HG03442 (cell line): ENCODE data around the gene MACROD2.

Experiments used
- ATAC-seq: cut with Tn5 transposase; IDR thresholded peaks from one replicate; pipeline ENCODE4 v1.9.1; 2021; ENCODE audit warnings: mild to moderate bottlenecking, moderate library complexity; ENCODE audit not compliant: unreplicated experiment

The MACROD2 gene

GRCh38 chr20:15278041-15278440, 1282.7 kb downstream of the MACROD2 start:
- no peak for ATAC-seq

GRCh38 chr20:15287329-15287728, 1292.0 kb downstream of the MACROD2 start:
- ATAC-seq = no peak

GRCh38 chr20:15288106-15288505, 1292.8 kb downstream of the MACROD2 start:
- ATAC-seq = no peak

GRCh38 chr20:15289337-15289736, 1294.0 kb downstream of the MACROD2 start:
- no peak for ATAC-seq

GRCh38 chr20:15292405-15292804, 1297.1 kb downstream of the MACROD2 start:
- ATAC-seq = no peak

GRCh38 chr20:15296422-15296821, 1301.1 kb downstream of the MACROD2 start:
- no peak for ATAC-seq

GRCh38 chr20:15297059-15297875, 1302.0 kb downstream of the MACROD2 start:
- no peak for ATAC-seq

- no peak for ATAC-seq
Observed at GRCh38 chr20:15302075-15302474, 1306.8 kb downstream of the MACROD2 start.

GRCh38 chr20:15310361-15310760, 1315.0 kb downstream of the MACROD2 start:
- no peak for ATAC-seq

- no peak for ATAC-seq
Observed at GRCh38 chr20:15316556-15316955, 1321.2 kb downstream of the MACROD2 start.

GRCh38 chr20:15317546-15318232, 1322.4 kb downstream of the MACROD2 start:
- ATAC-seq = peak; percentile 74

GRCh38 chr20:15318682-15319081, 1323.4 kb downstream of the MACROD2 start:
- peak; percentile 40 for ATAC-seq

- ATAC-seq = no peak
Observed at GRCh38 chr20:15319439-15319838, 1324.1 kb downstream of the MACROD2 start.

GRCh38 chr20:15320941-15321340, 1325.6 kb downstream of the MACROD2 start:
- no peak for ATAC-seq

- no peak for ATAC-seq
Observed at GRCh38 chr20:15327123-15327522, 1331.8 kb downstream of the MACROD2 start.

GRCh38 chr20:15328084-15328483, 1332.8 kb downstream of the MACROD2 start:
- ATAC-seq = no peak

- ATAC-seq = peak; percentile 91
Observed at GRCh38 chr20:15332711-15333160, 1337.4 kb downstream of the MACROD2 start.

GRCh38 chr20:15333170-15333569, 1337.9 kb downstream of the MACROD2 start:
- ATAC-seq = peak; percentile 10

GRCh38 chr20:15336011-15336410, 1340.7 kb downstream of the MACROD2 start:
- ATAC-seq = no peak

- ATAC-seq = no peak
Observed at GRCh38 chr20:15336536-15336935, 1341.2 kb downstream of the MACROD2 start.

- ATAC-seq = no peak
Observed at GRCh38 chr20:15339264-15339663, 1343.9 kb downstream of the MACROD2 start.

GRCh38 chr20:15342991-15343523, 1347.7 kb downstream of the MACROD2 start:
- ATAC-seq = no peak
